CD4-positive, alpha-beta T cell treated with Interleukin-2 at 100 ng/mL for 4 hours (primary cell): Measurements from ENCODE around the gene KCNIP1.

ENCODE experiments used
- DNase-seq: peaks from one replicate; pipeline ENCODE4 v3.0.0-alpha.2; 2020; ENCODE audit warnings: low spot score

KCNIP1 gene

GRCh38 chr5:170503990-170504596, at the start of gene KCNIP1:
Gene KCNIP1, plus strand, starts transcription at chr5:170504020.
- DNase-seq, result no peak

- no peak for DNase-seq
Observed at GRCh38 chr5:170463426-170463825, 40.4 kb upstream of the KCNIP1 start.

GRCh38 chr5:170464280-170465127, 39.3 kb upstream of the KCNIP1 start:
- no peak for DNase-seq

GRCh38 chr5:170466553-170466952, 37.3 kb upstream of the KCNIP1 start:
- DNase-seq, result no peak

GRCh38 chr5:170466988-170467707, 36.7 kb upstream of the KCNIP1 start:
- DNase-seq, result peak; percentile 8

GRCh38 chr5:170468633-170469285, 35.1 kb upstream of the KCNIP1 start:
- DNase-seq, result no peak

- no peak for DNase-seq
Observed at GRCh38 chr5:170469414-170469813, 34.4 kb upstream of the KCNIP1 start.

- DNase-seq, result no peak
Observed at GRCh38 chr5:170470275-170470674, 33.5 kb upstream of the KCNIP1 start.

- DNase-seq, result no peak
Observed at GRCh38 chr5:170470808-170471404, 32.9 kb upstream of the KCNIP1 start.

GRCh38 chr5:170471551-170472178, 32.2 kb upstream of the KCNIP1 start:
- no peak for DNase-seq

- no peak for DNase-seq
Observed at GRCh38 chr5:170473642-170474041, 30.2 kb upstream of the KCNIP1 start.

GRCh38 chr5:170474489-170475274, 29.1 kb upstream of the KCNIP1 start:
- no peak for DNase-seq

- DNase-seq, result no peak
Observed at GRCh38 chr5:170475294-170476000, 28.4 kb upstream of the KCNIP1 start.

- DNase-seq, result no peak
Observed at GRCh38 chr5:170476704-170477103, 27.1 kb upstream of the KCNIP1 start.

GRCh38 chr5:170477906-170478305, 25.9 kb upstream of the KCNIP1 start:
- no peak for DNase-seq

- DNase-seq, result no peak
Observed at GRCh38 chr5:170478306-170478705, 25.5 kb upstream of the KCNIP1 start.

GRCh38 chr5:170479484-170479883, 24.3 kb upstream of the KCNIP1 start:
- DNase-seq, result no peak

GRCh38 chr5:170480260-170480659, 23.6 kb upstream of the KCNIP1 start:
- DNase-seq, result no peak

GRCh38 chr5:170481849-170482248, 22.0 kb upstream of the KCNIP1 start:
- no peak for DNase-seq

GRCh38 chr5:170482511-170482910, 21.3 kb upstream of the KCNIP1 start:
- no peak for DNase-seq
